NCI-H1930 (cell line): ENCODE results near the gene MRS2.
A peak's percentile ranks its signal among the peaks of the same experiment; 100 is the strongest.
"Not testable (repeated sequence)": the region's sequence is repeated elsewhere in the genome, so short reads cannot be mapped to it uniquely, and the experiment has no call there.

Experiments
- DNase-seq, 2 experiments: peaks; one replicate each; lab custom pipeline; 2025; lab: John Stamatoyannopoulos, UW

Gene MRS2

DNA sequence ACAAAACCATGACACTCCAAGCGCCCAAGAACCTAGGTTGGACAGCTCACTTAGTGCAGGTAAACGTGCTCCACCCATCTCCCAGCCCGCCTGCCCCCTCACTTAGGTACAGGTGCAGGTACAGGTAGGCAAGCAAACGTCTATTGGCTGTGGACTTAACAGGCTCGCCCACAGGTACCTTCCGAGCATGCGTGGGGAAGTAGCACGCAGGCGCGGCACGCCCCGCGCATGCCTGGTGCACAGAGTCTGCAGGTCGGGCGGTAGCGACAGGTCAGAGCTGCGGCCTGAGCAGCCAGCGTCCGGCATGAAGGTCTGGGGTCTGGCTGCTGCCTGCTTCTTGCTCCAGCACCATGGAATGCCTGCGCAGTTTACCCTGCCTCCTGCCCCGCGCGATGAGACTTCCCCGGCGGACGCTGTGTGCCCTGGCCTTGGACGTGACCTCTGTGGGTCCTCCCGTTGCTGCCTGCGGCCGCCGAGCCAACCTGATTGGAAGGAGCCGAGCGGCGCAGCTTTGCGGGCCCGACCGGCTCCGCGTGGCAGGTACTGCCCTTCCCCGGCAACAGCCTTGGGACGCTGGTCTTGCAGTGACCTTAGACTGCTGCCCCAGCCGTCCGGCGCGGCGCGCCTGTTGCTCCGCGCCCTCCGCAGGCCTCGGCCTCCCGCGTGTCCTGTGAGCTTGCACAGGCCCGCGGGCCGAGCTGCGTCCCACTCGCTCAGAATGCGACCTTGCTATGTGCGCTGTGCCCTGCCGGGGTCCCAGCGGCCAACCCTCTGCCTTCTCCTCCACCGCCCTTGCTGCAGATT is at the start of gene MRS2:
Gene MRS2 (plus strand): TSS at position 240 of the 804 bp plus-strand sequence. CDS start 111 bp downstream, at position 351.
- DNase-seq = peak; percentile 76 to 88

DNA sequence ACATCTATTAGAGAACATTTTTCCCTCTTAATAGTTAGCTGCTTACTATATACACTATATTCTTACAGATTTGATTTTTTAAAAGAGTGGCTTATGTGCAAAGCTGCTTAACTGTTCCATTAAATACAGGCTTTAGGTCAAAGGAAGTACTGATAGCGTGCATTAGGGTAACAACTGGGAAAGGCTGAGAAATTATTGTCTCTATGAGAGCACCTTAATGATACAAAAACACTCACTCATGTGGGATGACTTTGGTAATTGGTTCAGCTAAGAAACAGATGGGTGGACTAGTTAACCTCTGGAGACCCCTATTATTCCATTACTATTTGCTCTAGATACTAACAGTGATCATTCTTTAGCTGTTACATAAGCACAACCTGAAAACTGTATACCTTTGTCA is 48.9 kb upstream of the MRS2 start:
- no peak for DNase-seq

DNA sequence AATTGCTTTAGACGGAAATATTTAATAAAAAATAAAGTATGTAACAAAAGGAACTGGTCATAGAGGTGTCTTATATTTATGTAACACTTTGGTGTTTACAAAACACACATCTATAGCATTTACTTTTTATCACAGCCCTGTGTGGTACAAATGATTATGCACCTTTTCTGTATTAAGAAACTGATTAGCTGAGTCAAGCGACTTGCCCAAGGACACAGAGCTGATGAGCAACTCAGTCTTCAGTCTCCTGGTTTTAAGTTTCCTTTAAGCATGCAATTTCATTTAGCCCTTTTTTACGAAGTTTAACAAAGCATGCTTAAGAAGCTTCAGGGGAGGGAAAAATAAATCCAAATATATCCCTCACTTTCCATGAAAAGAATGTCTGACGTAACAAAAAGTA is 47.3 kb upstream of the MRS2 start:
- no peak for DNase-seq

DNA sequence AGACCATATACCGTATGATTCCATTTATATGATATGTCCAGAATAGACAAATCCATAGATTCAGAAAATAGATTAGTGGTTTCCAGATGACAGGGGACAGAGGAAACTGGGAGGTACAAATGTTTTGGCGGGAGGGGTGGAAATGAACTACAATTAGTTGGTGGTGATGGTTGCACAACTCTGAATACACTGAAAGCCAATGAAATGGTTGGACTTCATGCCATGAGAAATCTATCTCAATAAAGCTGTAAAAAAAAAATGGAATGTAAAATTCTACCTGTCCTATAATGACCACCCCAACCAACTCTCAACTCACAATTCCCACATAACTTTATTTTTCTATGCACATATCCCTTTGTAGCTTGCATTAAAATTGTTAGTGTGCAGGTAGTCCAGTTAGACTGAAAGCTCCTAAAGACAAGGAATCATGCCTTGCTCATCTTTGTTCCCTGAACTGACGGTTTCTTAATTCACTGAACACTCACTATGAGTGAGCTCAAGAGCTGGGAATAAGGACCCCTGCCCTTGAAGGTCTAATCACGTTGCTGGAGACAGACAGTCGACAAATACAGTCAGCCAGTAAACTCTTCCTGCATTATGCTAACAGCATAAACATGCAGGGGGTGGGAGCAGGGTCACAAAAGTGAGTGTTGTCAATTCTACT is 46.3 kb upstream of the MRS2 start:
- DNase-seq = no peak

- DNase-seq = no peak
These were observed 45.2 kb upstream of the MRS2 start, which contains the start of gene DCDC2 for GRCh38 chr6:24357336-24358218. DCDC2 (minus strand) TSS chr6:24358059; CDS start chr6:24357750, 309 bp downstream.

GRCh38 chr6:24358219-24358821 is 44.4 kb upstream of the MRS2 start:
- no peak for DNase-seq

GRCh38 chr6:24359640-24360454 is 42.9 kb upstream of the MRS2 start:
- peak; percentile 88 for DNase-seq

DNA sequence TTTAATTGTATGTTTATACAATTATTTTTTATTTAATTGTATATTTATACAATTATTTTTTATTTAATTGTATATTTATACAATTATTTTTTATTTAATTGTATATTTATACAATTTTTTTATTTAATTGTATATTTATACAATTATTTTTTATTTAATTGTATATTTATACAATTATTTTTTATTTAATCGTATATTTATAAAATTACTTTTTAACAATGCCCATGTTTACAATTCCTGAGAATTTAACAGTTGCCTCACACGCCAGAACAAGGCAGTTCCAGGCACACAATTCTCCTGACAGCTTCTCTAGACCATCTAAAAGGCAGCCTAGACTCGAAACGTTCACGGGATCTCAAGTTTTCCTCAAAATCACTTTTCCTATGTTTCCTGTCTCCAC is 40.4 kb upstream of the MRS2 start:
- not testable (repeated sequence) for DNase-seq

DNA sequence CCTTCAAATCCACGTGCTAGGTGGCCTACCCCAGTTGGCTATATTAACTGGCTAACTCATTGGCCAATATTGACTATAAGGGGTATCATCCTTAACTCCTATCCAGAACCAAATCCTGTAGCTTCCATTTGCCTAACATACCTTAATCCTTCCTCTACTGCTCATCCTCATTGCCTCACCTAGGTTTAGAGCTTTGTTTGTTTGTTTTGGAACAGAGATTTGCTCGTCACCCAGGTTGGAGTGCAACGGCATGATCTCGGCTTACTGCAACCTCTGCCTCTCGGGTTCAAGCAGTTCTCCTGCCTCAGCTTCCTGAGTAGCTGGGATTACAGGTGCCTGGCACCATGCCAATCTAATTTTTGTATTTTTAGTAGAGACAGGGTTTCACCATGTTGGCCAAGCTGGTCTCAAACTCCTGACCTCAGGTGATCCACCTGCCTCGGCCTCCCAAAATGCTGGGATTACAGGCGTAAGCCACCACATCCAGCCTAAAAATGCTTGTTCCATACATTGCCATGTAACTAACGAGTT is 37.6 kb upstream of the MRS2 start:
- not testable (repeated sequence) for DNase-seq

- no peak for DNase-seq
These were observed 28.1 kb upstream of the MRS2 start for GRCh38 chr6:24374612-24375011.

DNA sequence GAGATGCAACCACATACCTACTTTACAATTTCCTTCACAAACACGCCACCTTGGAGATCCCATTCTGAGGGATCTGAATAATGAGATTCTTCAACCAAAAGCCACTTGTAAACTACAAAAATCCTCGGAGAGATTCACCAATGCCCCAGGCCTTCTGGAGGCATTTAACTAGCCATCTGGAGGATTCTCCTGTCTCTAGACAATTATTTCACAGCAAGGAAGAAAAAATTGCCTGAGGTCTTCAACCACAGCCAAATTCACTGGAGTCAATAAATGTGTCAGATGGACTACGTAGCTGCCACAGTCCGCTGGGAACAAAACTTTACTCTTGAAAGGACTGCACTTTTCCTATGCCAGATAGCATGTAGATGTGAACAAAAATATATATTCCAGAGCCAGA is 25.9 kb upstream of the MRS2 start:
- no peak for DNase-seq

- no peak for DNase-seq
These were observed 24.2 kb upstream of the MRS2 start for GRCh38 chr6:24378473-24379097.

DNA sequence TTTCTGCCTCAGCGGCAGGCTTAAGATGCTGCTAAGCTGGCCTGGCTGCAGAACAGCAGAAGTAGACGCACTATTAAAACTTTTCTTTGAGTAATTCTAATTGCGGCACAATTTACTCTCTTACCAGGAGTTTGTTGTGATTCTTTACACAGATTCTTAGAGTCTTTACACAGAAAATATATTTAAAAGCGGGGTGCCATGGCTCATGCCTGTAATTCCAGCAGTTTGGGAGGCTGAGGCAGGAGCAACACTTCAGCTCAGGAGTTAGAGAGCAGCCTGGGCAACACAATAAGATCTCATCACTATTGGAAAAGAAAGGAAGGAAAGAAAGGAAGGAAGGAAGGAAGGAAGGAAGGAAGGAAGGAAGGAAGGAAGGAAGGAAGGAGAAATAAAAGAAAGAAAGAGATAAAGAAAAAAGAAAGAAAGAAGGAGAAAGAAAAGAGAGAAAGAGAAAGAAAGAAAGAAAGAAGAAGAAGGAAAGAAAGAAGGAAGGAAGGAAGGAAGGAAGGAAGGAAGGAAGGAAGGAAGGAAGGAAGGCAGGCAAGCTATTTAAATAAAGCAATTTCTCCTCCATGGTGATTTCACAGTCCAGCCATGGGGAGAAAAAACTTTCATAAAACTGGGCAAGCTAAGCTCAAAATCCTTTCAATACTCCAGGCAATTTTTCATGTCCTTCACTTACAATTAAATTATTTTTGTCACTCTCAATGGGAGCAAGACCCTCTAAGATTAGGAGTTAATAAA is 21.1 kb upstream of the MRS2 start:
- DNase-seq = no peak

DNA sequence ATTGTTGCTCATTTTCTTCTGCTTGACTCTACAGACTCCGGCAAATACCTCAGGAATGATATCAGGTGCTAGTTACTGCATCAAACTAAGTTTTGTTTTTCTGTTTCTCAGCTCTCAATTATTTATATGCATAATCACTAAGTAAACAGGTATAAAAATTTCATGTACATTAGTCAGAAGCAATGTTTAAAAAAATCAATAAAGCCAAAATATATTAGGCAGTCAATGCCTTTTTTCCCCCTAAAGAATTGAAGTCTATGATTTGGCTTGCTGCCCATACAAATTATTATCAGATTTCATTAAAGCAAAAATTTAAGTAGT is 20.6 kb upstream of the MRS2 start:
- no peak for DNase-seq

DNA sequence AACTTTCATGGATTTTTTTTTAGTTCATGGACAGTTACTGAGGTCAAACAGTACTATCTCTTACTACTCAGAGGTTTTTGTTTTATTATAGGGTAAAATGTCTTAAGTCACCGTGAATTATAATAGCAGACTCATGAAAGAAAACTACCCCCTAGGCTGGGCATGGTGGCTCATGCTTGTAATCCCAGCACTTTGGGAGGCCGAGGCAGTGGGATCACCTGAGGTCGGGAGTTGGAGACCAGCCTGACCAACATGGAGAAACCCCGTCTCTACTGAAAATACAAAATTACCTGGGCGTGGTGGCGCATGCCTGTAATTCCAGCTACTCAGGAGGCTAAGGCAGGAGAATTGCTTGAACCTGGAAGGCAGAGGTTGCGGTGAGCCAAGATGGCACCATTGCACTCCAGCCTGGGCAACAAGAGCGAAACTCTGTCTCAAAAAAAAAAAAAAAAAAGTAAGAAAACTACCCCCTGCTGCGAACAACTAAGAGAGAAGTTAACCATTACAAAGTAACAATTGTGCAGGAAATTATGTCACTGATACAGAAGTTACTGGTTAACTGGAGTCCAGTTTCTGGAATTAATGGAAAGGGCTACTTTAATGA is 19.7 kb upstream of the MRS2 start:
- DNase-seq = not testable (repeated sequence)

GRCh38 chr6:24384369-24385130 is 18.2 kb upstream of the MRS2 start:
- not testable (repeated sequence) for DNase-seq

GRCh38 chr6:24385536-24386269 is 17.0 kb upstream of the MRS2 start:
- DNase-seq = no peak

DNA sequence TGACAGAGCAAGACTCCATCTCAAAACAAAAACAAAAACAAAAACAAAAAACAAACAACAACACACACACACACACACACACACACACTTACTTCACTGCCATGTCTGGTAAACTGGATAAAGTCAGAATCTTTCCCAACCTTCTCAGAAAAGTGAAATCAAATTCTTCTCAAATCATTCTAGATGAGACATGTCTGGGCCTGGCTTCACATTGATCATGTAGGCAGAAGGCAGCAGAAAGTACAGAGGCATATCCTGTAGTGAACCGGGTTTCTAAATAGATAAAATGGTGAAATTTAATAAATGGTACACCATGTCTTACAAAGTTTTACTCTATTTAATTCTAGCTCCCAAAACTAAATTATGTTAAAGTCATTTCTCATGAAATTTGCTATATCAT is 14.9 kb upstream of the MRS2 start:
- no peak for DNase-seq
